ENCODE results near the gene WDR43. TPM values are rescaled to one million over a fixed set of nuclear protein-coding genes. Genes with fewer than 3 reads are reported as not detected.
A peak's percentile ranks its signal among the peaks of the same experiment; 100 is the strongest.

WDR43 gene, protein sequence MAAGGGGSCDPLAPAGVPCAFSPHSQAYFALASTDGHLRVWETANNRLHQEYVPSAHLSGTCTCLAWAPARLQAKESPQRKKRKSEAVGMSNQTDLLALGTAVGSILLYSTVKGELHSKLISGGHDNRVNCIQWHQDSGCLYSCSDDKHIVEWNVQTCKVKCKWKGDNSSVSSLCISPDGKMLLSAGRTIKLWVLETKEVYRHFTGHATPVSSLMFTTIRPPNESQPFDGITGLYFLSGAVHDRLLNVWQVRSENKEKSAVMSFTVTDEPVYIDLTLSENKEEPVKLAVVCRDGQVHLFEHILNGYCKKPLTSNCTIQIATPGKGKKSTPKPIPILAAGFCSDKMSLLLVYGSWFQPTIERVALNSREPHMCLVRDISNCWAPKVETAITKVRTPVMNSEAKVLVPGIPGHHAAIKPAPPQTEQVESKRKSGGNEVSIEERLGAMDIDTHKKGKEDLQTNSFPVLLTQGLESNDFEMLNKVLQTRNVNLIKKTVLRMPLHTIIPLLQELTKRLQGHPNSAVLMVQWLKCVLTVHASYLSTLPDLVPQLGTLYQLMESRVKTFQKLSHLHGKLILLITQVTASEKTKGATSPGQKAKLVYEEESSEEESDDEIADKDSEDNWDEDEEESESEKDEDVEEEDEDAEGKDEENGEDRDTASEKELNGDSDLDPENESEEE
- 19.0 TPM for total RNA-seq
- long read RNA-seq, transcript WDR43-202 (18 exons, 3,533 nt), result major isoform, 18 of 20 reads
- long read RNA-seq, partial matches to known transcripts, result 0 of 20 reads
- long read RNA-seq, other reads (novel, unspliced or antisense), result 2 of 20 reads

DNA sequence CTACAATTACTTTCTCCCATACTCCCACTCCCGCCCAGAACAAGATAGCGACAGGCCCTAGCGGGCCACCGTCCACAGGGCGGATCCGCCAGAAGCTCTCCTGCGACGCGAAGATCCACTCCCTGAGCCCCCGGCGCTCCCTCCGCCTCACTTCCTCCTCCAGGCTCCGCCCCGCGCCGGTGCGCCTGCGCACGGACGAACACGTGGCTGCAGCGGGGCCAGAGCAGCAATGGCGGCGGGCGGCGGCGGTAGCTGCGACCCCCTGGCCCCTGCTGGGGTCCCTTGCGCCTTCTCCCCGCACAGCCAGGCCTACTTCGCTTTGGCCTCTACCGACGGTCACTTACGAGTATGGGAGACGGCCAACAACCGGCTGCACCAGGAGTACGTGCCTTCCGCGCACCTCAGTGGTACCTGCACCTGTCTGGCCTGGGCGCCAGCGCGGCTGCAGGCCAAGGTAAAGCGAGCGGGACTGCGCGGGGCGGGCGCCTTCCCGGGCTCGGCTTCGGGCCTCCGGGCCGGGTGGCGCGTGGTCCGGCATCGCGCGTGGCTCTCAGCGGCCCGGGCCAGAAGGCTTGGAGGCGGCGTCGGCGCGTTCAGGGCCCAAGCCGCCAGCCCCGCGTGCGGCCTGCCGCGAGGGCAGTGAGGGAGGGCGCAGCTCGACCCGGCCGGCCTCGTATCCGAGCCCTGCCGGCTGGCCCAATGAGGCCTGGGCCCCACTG lies at the start of gene WDR43:
WDR43 (plus strand) TSS at position 198 of the 719 bp plus-strand sequence; CDS start at position 230, 32 bp downstream.
- ATAC-seq (ENCODE audit: poor library complexity), result peak; percentile 99
- intact Hi-C loops (cut with DNase I), result no loop called here
- DNase-seq, result peak; percentile 99

DNA sequence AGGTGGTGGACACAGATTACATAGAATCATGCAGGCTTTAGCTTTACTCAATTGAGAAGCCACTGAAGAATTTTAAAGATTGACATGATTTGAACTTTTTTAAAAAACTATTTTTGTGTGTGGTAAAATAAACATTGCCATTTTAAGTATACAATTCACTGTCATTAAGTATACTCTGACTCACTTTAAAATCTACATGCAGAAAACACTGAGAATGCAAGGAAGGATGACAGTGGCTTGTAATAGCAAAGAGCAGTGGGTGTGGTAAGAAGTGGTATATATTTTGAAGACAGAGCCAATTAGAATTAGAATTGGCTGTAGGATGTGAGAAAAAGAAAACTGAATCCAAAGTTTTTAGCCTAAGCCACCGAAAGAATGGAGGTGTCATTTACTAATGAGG lies 39.3 kb upstream of the WDR43 start:
- no peak for ATAC-seq (ENCODE audit: poor library complexity)
- intact Hi-C loops (cut with DNase I), result no loop called here
- DNase-seq, result no peak

DNA sequence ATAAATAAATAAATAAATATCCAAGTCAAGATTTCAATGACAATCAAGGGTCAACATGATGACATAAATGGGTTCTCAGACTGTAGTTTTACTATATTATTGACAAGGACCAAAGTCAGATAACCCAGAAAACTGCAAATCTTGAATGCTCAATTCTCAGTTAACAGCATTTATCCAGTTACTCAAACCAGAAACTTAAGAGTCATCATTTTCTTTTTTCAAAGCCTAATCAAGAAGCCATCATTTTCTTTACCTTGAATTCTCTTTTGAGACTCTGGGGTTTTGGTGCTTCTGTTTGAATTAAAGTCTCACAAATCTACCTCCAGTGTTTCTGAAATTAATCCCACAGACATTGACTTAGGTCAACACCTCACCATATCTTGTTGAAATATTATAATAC lies 38.5 kb upstream of the WDR43 start:
- no peak for DNase-seq
- ATAC-seq (ENCODE audit: poor library complexity), result no peak
- intact Hi-C loops (cut with DNase I), result no loop called here

DNA sequence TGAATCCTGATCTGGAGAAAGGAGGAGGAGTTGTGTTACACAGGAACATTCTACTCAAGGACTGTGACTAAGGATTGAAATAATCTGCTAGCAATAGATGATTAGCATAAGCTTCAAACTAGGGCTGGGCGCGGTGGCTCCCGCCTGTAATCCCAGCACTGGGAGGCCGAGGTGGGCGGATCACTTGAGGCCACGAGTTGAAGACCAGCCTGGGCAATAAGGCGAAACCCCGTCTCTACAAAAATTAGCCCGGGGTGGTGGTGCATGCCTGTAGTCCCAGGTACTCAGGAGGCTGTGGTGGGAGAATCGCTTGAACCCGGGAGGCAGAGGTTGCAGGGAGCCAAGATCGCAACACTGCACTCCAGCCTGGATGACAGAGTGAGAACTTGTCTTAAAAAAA lies 25.9 kb upstream of the WDR43 start:
- intact Hi-C loops (cut with DNase I), result no loop called here
- ATAC-seq (ENCODE audit: poor library complexity) (no peak), DNase-seq (no peak)

DNA sequence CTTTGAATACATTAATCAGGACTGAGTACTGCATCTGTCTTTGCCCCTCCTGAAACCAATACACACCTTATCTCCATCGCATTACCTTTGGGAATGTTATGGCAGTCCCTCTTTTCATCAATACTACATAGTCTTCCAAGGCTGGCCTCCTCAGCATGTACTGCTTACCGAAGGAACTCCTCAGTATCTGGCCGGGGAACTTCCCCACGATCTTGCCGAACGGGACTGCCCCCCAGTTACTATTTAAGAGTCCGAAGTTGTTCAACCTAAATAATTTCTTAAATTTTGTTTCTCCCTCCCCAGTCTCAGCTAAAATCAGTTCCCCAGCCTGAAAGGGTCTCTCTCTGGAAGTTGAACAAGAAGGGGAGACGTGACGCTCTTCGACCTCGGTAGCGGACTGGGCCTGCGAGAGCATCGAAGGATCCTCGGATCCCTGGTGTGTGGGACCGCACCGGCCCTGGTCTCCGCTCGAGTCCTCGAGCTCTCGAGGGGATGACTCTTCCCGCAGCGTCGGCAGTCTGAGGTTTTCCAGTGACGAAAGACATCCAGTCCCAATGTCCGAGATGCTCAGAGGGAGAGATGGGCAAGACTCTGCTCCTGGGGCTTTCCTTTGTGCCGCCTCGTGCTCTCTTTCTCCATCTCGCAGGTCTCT lies 24.8 kb upstream of the WDR43 start:
- no peak for ATAC-seq (ENCODE audit: poor library complexity)
- intact Hi-C loops (cut with DNase I), result no loop called here
- DNase-seq, result peak; percentile 51

DNA sequence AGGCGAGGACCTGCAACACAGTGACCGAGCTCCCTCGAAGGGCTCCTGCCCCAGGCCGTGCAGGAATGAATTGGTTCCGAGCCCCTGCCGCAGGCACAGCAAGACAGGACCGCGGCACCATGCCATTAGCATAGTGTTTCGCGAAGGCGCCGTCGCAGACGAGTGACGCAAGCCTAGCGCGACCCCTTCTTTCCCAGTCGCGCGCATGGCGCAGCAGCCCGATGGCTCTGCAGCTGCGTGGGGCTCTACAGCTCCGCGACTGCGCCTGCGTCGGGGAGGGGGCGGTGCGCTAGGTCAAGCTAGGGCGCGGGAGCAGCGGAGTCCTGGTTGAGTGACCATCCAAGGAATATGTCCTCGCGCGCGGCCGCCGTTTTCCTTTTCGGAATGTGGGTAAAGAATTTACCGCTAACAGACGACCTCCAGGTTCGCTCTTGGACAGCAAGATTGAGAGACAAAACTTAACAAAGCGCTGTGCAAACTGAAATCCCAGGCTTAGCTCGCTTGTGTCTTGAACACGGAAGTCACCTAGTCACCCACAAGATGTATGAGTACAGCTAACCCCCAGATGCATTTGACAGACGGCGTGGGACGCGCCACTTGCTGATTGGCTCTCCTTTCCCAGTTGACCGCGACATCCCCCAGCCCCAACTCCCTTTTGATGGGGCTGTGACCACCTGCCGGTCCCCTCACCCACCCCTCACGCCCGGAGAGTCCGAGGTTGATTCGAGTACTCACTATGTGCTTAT lies 24.1 kb upstream of the WDR43 start, which contains the start of gene TRMT61B:
TRMT61B (minus strand) TSS at position 164 of the 746 bp plus-strand sequence; CDS start at position 132, 32 bp downstream.
- ATAC-seq (ENCODE audit: poor library complexity) (peak; percentile 100), DNase-seq (peak; percentile 99)
- intact Hi-C loops (cut with DNase I), result no loop called here

DNA sequence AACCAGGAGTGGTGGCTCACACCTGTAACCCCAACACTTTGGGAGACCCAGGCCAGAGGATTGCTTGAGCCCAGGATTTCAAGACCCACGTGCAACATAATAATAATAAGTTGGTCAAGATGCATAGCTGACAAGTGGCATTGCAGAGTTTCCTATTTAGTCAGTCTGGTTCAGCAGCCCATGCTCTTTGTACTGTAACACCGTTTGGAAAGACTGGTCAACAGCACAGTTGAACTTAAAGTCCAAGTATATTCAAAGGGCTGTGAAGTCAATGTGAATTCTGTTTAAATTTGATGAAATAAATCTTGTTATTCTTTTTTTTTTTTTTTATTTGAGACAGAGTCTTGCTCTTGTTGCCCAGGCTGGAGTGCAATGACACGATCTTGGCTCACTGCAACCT lies 22.8 kb upstream of the WDR43 start:
- intact Hi-C loops (cut with DNase I), result no loop called here
- DNase-seq (no peak), ATAC-seq (ENCODE audit: poor library complexity) (no peak)

DNA sequence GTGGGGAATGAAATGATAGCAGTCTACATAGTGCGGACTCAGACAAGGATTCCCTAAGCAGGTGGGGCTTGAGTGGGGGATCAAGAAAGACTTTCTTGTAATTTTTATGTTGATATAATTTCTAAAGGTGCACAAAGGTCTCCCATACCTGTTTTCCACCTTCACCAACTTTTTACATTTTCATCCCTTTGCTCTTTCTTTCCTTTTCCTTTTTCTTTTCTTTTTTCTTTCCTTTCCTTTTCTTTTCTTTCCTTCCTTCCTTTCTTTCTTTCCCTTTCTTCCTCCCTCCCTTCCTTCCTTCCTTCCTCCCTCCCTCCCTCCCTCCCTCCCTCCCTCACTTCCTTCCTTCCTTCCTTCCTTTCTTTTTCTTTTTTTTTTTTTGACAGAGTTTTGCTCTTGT lies 14.3 kb upstream of the WDR43 start:
- DNase-seq, result no peak
- no peak for ATAC-seq (ENCODE audit: poor library complexity)
- intact Hi-C loops (cut with DNase I), result no loop called here

DNA sequence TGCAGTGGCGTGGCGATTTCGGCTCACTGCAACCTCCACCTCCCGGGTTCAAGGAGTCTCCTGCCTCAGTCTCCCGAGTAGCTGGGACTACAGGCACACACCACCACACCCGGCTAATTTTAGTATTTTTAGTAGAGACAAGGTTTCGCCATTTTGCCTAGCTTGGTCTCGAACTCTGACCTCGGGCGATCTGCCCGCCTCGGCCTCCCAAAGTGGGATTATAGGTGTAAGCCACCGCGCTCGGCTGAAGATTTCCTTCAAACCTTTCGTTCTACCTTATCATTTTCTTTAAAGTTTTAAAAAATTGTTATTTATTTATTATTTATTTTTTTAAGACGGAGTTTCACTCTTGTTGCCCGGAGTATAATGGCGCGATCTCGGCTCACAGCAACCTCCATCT lies 979 bp upstream of the WDR43 start:
- ATAC-seq (ENCODE audit: poor library complexity), result no peak
- peak; percentile 42 for DNase-seq
- intact Hi-C loops (cut with DNase I), result no loop called here

DNA sequence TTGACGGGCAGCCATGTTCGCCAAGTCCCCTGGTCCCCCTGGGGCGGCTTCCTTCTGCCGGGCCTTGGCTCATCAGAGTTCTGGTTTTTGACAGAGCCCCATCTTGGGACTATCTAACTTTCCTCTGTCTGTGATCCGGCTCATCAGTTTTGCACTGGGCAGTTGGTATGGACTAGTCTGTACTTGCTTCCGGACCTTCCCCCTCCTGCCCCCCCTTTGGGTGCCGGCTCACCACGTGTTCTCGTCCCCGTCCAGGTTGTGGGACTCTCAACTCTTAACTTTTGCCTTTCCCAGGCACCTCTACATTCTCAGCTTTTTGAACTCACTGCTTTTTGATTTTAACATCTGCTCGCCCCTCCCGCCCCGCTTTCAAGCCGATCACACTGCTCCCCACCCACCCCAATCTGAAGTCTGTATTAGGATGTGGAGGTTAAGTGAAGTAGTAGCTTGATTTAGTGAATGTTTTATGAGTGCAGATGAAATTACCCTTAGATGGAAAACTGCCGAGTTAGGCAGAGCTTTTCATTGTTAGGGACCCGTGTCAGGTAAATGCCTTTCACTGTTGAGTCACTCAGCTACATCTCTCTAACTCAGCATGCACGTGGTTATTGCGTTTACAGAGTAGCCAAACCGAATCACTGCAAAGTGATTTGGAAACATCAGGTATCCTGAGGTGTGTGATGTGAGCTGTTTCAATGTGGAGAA lies 874 bp downstream of the WDR43 start:
- ATAC-seq (ENCODE audit: poor library complexity), result no peak
- DNase-seq, result peak; percentile 59
- intact Hi-C loops (cut with DNase I), result no loop called here

DNA sequence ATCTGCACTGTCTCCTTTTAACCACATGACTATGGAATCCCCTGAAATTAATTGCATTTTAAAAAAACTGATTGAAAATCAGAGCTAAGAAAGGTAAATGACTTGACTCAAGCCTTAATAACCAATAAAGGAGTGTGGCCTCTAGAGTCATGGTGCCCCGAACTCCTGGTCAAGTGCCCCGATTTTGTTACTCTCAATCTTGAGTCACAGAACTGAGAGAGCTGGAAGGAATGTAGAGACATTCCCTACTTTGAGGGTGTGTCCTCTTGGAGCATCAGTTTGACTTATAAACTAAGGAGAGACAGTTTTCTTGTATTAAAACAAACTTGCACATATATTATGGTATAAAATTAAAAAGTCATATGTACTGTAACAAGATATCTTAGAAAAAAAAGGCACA lies 2.4 kb downstream of the WDR43 start:
- intact Hi-C loops (cut with DNase I), result no loop called here
- no peak for DNase-seq
- no peak for ATAC-seq (ENCODE audit: poor library complexity)

DNA sequence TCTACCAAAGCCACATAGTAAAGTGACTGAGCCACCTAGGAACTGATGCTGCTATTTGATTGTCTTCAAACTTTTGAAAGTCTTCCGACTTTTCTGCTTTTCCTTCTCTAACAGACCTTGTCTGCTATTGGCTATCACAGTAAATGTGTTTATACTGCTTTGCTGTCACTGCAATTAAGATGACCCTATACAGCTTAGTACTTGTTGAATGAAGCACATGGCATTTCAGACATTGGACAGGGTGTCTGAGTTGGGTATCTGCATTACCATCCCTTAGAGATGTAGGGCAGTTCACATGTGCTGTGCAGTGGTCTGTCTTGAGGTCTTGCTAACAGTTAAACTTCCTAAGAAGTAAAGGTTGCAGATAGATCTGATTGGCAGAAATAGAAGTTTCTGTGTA lies 3.6 kb downstream of the WDR43 start:
- ATAC-seq (ENCODE audit: poor library complexity), result no peak
- intact Hi-C loops (cut with DNase I), result no loop called here

DNA sequence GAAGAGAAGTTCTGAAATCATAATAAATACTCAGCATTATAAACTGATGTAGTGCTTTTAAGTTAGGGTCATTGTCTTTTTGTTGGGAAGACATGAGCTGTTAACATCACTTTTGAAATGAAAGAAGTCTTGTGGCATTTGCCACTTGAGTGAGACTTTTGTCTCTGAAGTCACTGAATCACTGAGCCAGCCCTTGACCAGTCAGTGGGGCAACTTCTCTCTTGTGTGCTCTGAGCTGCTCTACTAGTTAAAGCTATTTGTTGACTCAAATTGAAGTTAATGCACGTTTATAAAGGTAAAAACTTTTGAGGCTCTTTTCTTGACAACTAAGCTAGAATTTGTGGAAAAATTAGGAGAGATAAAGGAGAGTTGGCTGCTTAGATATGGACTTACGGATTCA lies 6.7 kb downstream of the WDR43 start:
- ATAC-seq (ENCODE audit: poor library complexity), result no peak
- DNase-seq, result no peak
- intact Hi-C loops (cut with DNase I), result no loop called here

More for the DNA sequence above, 3.6 kb downstream of the WDR43 start:
- DNase-seq, result no peak

DNA sequence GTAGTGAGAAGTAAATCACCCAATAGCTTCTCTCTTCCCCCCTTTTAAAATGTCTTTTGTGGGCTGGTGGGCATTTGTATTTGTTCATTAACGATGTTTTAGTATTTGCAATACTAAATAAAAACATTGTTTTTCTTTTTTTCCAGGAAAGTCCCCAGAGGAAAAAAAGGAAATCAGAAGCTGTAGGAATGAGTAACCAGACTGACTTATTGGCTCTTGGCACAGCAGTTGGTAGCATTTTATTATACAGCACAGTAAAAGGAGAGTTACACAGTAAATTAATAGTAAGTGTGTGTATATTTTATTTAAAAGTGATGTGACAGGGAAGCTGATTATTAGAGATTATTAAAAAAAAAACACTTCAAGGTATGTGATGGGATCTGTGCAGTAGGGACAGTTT lies 7.4 kb downstream of the WDR43 start:
- ATAC-seq (ENCODE audit: poor library complexity) (no peak), DNase-seq (no peak)
- intact Hi-C loops (cut with DNase I), result no loop called here

DNA sequence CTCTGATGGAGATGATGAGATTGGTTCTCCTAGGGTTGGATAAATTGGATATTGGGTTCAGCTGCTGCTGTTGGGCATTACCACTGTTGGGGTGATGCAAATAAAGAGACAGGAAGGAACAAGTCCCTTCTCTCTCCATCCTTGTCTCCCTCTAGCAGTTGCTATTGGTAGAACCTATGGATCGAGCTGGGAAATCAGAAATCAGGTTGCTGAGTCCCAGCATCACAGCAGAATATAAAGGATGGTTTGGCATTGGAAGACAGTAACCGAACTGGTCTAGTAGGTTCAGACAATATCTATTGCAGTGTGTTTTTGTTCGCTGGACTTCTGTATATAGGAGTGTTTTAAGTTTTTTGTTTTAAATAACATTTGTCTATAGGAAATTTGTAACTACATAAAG lies 8.1 kb downstream of the WDR43 start:
- no peak for DNase-seq
- no peak for ATAC-seq (ENCODE audit: poor library complexity)
- intact Hi-C loops (cut with DNase I), result no loop called here

DNA sequence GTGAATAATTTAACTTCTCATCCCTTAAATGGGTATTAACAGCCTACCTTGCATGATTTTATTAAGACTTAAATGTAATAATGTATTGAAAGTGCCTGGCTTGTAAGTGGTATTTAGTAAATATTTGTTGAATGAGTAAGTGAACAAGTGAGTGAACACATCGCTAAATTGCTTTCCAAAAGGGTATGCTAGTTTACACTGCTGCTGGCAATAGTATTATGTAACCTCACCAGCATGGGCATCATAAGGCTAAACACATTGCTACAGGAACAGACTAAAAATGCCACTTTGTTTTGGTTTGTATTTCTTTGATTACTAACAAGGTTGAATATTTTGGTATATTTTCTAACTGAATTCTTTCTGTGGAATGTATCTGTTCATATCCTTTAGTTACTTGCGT lies 9.8 kb downstream of the WDR43 start:
- no peak for DNase-seq
- ATAC-seq (ENCODE audit: poor library complexity), result no peak
- intact Hi-C loops (cut with DNase I), result no loop called here

DNA sequence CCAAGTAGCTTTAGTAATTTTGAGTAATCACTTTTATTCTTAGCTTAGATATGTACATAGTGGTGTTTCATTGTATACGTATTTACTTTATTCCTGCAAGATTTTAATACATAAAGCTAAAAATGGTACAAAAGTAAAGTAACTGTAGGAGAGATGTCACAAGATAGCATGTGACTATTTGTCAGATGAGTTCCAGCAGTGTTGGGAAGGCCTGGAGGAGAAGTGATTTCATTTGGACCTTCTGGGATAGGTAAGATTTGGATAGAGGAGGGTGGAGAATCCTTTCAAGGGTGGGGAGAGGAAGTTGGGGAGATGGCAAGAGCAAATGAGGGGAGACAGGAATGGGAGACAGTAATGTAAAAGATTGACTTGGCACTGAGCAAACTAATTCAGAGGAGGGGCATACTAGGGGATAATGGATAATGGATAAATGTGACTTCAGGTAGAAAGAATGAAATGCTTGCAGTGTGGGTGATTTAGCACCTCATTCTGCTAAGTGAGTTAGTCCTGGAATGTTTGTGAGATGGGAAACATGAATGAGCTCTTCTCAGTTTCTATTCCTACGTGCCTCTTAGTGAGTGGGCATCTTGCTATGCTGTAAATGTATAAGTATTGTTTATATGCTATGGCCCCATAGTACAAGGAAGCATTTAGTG lies 10.5 kb downstream of the WDR43 start:
- ATAC-seq (ENCODE audit: poor library complexity), result no peak

More for the DNA sequence above, 10.5 kb downstream of the WDR43 start:
- intact Hi-C loops (cut with DNase I), result no loop called here
- no peak for DNase-seq
